Stimulated activated CD4-positive, alpha-beta T cell treated with anti-CD3 and anti-CD28 coated beads, Interleukin-12 subunit alpha, Interleukin-12 subunit beta, amount 100 ng/mL, for 48 hours (primary cell): ENCODE results near the gene PGA4.
"Not testable (repeated sequence)": the region's sequence is repeated elsewhere in the genome, so short reads cannot be mapped to it uniquely, and the experiment has no call there.

Experiments used
- DNase-seq, 3 donors: peaks; one replicate each; pipeline ENCODE4 v3.0.0-alpha.2; 2020; ENCODE audit warnings: low read depth in 2 of 3, low spot score in 1 of 3

The PGA4 gene

DNA sequence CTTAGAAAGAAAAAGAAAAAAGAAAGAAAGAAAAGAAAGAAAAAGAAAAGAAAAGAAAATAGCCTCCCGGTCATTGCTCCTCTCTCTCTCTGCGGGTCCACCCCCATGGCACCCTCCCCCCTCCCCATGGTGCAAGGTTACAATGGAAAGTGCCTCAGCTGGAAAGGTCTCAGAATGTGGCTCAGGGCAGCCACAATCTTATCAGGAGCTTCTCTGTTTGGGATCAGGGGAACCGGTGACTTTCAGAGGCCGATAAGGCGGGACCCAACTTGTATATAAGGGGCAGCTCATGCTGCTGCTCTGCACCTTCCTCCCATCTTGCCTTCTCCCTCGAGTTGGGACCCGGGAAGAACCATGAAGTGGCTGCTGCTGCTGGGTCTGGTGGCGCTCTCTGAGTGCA, at the start of gene PGA4:
PGA4 (plus strand) TSS at position 301 of the 400 bp plus-strand sequence; CDS start at position 355, 54 bp downstream.
- DNase-seq, result not testable (repeated sequence)

DNA sequence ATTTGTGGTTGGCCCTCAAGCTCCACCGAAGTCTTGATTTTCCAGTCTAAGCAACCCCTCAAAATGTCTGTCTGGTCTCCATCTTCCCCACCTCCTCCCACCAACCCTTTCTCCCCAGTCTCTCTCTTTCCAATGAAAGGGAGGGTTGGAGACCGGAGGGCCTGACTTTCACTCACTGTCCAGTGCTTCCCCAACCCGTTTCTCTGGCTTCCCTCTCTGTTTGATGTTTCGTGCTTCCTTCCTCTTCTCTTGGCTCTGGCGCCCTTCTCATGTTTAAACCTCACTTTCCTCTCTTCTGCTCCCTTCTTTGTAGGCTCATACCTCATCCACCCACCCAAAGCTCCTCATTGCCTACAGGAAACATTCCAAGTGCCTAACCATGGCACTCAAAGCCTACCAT, 49.8 kb upstream of the PGA4 start:
- no peak for DNase-seq

DNA sequence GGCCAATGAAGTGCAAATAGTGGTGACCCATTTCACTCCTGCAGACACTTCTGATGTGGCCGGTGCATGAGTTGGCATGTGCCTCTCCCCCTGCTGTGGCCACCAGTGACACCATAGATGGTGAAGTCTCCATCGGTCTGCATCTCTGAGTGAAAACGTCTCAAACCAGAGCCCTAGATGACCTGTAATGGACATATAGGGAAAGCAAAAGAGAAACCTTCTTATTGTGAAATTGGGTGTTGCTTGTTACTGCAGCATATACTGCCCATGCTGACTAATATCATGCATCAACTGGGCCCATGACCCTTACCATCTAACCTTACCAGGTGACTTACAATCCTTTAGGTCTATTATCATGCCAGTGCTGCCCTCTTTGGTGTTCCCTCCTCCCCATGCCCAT, 49.3 kb upstream of the PGA4 start:
- no peak for DNase-seq

GRCh38 chr11:61173456-61173855, 48.7 kb upstream of the PGA4 start:
- DNase-seq, result no peak

DNA sequence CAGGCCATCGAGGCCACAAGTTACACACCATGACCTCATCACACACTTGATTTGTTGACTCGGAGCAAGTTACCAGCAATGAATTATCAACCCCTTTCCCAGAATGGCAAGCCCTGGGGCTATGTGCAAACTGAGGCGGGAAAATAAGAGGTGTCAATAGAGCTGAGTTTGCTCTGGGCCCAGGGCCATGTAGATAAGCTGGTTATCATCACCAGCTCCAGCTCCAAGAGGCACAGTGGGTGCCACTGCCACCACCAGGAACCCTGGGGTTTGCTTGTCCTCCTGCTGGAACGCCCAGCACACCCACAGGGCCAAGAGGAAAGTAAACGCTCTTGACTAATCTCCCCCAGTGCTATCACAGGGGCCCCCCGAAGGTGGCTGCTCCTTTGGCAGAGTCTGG, 47.9 kb upstream of the PGA4 start:
- DNase-seq, result no peak

- DNase-seq, result no peak
These were observed 47.2 kb upstream of the PGA4 start for GRCh38 chr11:61174949-61175348.

GRCh38 chr11:61176446-61176845, 45.7 kb upstream of the PGA4 start:
- DNase-seq, result no peak

DNA sequence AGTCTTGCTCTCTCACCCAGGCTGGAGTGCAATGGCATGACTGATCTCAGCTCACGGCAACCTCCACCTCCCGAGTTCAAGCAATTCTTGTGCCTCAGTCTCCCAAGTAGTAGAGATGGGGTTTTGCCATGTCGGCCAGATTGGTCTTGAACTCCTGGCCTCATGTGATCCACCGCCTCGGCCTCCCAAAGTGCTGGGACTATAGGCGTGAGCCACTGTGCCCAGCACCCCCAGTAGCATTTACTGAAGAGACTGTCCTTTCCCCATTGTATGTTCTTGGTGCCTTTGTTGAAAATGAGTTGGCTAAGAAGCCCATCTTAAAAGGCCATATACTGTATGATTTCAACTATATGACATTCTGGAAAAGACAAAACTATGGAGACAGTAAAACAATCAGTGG, 41.9 kb upstream of the PGA4 start:
- not testable (repeated sequence) for DNase-seq

DNA sequence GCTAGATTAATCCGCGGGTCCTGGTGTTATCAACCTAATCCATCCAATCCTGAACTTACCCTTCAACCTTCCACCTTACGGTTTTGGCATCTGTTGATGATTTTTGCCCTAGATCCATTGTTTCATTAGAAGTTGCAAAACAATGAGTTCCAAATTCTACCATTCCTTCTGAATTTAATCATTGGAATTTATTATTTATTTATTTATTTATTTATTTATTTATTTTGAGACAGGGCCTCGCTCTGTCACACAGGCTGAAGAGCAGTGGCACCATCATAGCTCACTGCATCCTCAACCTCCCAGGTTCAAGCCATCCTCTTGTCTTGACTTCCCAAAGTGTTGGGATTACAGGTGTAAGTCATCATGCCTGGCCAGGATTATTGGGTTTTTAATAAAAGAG, 40.7 kb upstream of the PGA4 start:
- DNase-seq, result no peak

GRCh38 chr11:61183645-61184044, 38.5 kb upstream of the PGA4 start:
- no peak for DNase-seq

DNA sequence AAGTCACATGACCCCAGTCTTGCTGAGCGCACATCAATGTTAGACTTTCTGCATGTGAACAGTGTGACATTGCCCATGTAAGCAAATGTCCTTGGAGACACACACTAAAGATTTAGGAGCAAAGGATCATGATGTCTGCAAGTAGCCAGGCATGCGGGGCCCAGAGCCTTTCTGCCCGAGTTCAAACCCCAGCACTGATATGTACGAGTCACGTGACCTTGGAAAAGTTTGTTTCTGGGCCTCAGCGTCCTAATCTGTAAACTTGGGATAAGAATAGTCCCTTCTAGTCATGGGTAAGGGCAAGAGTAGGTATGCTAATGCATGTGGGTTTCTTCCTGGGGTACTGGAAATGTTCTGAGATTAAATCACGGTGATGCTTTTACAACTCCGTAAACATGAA, 35.6 kb upstream of the PGA4 start:
- DNase-seq, result no peak

- DNase-seq, result peak; percentile 62 to 84 (median 75)
These were observed 34.5 kb upstream of the PGA4 start for GRCh38 chr11:61187505-61188130.

GRCh38 chr11:61189933-61190332, 32.2 kb upstream of the PGA4 start:
- no peak for DNase-seq

- no peak for DNase-seq
These were observed 28.6 kb upstream of the PGA4 start for GRCh38 chr11:61193596-61193995.

- DNase-seq, result no peak
These were observed 27.9 kb upstream of the PGA4 start for GRCh38 chr11:61194169-61194671.

DNA sequence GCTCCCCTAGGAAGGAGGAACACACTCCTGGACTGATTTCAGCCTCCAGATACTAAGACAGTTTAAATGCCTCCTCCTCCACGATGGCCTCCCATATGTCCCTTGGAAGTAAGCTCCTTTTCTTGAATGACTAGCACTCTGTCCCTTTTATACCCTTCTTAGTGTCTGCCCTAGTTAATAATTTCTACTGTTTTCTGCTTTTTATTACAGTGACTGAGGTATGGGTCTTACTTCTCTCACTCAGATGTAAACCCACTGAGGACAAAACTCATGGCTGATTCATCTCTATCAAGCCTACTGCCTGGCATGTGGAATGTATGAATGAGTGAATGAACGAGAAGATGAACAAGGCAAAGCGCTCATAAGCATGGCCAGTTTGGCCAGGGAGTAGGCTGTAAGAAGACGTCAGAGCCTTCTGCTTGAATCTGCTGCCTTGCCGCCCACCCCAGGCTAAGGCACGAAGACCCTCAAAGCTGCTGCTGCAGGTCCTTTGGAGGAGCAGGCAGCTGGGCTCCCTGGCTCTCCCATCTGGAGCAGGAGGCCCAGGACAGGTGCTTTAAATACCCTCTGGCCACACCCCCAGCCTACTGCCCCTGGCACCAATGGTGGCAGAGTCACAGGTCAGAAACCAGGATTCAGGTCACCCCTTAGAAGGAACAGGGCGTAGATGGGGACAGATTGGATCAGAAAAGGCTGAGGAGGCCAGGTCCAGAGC, 27.0 kb upstream of the PGA4 start:
- DNase-seq, result no peak

GRCh38 chr11:61195719-61196118, 26.4 kb upstream of the PGA4 start:
- no peak for DNase-seq

DNA sequence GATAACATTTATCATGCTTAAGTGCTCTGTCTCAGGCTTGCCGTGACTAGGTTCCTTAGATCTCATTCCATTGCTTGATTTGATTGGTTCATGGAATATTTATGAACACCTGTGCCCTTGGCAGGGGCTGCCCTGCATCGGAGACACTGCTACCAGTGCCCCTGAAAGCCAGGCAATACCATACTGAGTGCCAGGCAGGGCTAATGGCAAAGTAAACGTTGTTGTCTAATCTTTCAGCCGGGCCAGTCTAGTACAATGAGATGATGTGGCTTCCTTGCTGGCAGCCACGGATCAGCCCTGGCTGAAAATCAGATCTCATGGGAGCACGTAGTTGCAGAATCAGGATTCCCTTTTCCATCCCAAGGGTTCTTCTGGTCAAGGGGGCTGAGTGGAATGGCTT, 23.8 kb upstream of the PGA4 start:
- no peak for DNase-seq

GRCh38 chr11:61198948-61199523, 23.1 kb upstream of the PGA4 start:
- no peak for DNase-seq

GRCh38 chr11:61201476-61201875, 20.7 kb upstream of the PGA4 start:
- no peak for DNase-seq

DNA sequence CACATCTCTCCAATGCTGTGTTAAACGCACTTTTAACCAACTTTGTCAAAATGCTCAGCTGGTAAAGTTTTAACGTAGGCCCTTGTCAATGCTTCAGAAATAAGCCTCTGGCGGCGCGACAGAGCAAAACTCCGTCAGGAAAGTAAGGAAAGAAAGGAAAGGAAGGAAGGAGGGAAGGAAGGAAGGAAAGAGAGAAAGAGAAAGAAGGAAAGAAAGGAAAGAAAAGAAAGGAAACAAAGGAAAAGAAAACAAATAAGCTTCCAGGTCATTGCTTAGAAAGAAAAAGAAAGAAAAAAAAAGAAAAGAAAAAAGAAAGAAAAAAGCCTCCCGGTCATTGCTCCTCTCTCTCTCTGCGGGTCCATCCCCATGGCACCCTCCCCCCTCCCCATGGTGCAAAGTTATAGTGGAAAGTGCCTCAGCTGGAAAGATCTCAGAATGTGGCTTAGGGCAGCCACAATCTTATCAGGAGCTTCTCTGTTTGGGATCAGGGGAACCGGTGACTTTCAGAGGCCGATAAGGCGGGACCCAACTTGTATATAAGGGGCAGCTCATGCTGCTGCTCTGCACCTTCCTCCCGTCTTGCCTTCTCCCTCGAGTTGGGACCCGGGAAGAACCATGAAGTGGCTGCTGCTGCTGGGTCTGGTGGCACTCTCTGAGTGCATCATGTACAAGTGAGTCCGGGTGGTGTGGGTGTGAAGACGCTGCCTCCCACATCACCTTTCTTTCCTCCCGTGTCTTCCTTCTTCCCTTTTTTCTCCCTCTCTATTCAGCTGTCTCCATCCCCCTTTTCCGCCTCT, 19.0 kb upstream of the PGA4 start, which contains the start of gene PGA3:
PGA3 (plus strand) TSS at position 566 of the 797 bp plus-strand sequence; CDS start at position 616, 50 bp downstream.
- DNase-seq, result not testable (repeated sequence)
